Measurements from ENCODE around the gene IL36B.

Gene IL36B

DNA sequence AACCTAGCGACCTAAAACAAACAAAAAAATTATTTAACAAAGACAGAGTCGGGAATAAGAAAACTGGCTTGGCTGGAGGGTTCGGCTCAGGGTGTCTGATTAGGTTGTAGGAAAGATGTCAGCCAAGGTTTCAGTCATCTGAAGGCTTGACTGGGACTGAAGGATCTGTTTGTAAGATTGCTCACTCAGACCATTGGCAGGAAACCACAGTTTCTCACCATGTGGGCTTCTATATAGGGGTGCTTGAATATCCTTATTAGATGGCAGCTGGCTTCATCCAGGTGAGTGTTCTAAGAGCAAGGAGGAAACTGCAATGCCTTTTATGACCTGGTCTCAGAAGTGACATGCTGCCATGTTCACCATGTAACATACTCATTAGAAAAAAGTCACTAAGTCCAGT lies 999 bp upstream of the IL36B start:
- Histone ChIP-seq H3K36me3 (ENCODE audit: control insufficient read depth, insufficient read depth, low read length) (no peaks in the 10 kb centered on the region), H3K27me3 (ENCODE audit: control insufficient read depth, insufficient read depth, low read length) (no peaks in the 10 kb centered on the region), H3K27ac (ENCODE audit: low read length) (no peak overlapping the region), H3K4me1 (ENCODE audit: control insufficient read depth, insufficient read depth, low read length) (no peaks in the 10 kb centered on the region), H3K9me3 (ENCODE audit: control insufficient read depth, insufficient read depth, low read length) (peaks cover 4% of the 10 kb centered on the region), H3K4me3 (ENCODE audit: low read length) (no peak overlapping the region)
- no peak for DNase-seq (ENCODE audit: low read depth, low spot score)
- no CpG with 5 or more reads among the region's 3 CpGs for WGBS (ENCODE audit: insufficient coverage, insufficient read length)

- peaks cover 4% of the 10 kb centered on the region for H3K9me3 ChIP-seq (ENCODE audit: control insufficient read depth, insufficient read depth, low read length)
- no peak for DNase-seq (ENCODE audit: low read depth, low spot score)
- H3K4me1 ChIP-seq (ENCODE audit: control insufficient read depth, insufficient read depth, low read length) = no peaks in the 10 kb centered on the region
- no CpG with 5 or more reads among the region's 38 CpGs for WGBS (ENCODE audit: insufficient coverage, insufficient read length)
- H3K4me3 ChIP-seq (ENCODE audit: low read length) = no peak overlapping the region
- no peaks in the 10 kb centered on the region for H3K27me3 ChIP-seq (ENCODE audit: control insufficient read depth, insufficient read depth, low read length)
- no peaks in the 10 kb centered on the region for H3K36me3 ChIP-seq (ENCODE audit: control insufficient read depth, insufficient read depth, low read length)
- H3K27ac ChIP-seq (ENCODE audit: low read length) = no peak overlapping the region
Observed at GRCh38 chr2:113050921-113051895, 1.5 kb downstream of the IL36B start.

DNA sequence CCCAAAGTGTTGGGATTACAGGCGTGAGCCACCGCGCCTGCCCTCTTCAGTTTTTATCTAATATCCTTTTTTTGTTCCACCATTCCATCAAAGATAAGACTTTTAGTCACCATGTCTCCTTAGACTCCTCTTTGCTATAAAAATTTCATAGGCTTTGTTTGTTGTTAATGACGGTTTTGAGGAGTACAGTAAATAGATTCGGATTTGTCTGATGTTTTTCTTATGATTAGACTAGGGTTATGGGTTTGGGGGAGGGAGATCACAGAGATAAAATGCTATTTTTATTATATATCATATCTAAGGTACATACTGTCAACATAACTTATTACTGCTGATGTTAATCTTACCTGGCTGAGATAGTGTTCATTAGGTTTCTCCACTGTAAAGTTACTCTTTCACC lies 6.2 kb downstream of the IL36B start:
- H3K36me3 ChIP-seq (ENCODE audit: control insufficient read depth, insufficient read depth, low read length) = no peaks in the 10 kb centered on the region
- WGBS (ENCODE audit: insufficient coverage, insufficient read length) = no CpG with 5 or more reads among the region's 5 CpGs
- H3K4me1 ChIP-seq (ENCODE audit: control insufficient read depth, insufficient read depth, low read length) = no peaks in the 10 kb centered on the region
- H3K27ac ChIP-seq (ENCODE audit: low read length) = no peak overlapping the region
- no peaks in the 10 kb centered on the region for H3K27me3 ChIP-seq (ENCODE audit: control insufficient read depth, insufficient read depth, low read length)
- H3K9me3 ChIP-seq (ENCODE audit: control insufficient read depth, insufficient read depth, low read length) = no peaks in the 10 kb centered on the region; the same call in 1 of the 2 replicates
- DNase-seq (ENCODE audit: low read depth, low spot score) = no peak
- no peak overlapping the region for H3K4me3 ChIP-seq (ENCODE audit: low read length)

DNA sequence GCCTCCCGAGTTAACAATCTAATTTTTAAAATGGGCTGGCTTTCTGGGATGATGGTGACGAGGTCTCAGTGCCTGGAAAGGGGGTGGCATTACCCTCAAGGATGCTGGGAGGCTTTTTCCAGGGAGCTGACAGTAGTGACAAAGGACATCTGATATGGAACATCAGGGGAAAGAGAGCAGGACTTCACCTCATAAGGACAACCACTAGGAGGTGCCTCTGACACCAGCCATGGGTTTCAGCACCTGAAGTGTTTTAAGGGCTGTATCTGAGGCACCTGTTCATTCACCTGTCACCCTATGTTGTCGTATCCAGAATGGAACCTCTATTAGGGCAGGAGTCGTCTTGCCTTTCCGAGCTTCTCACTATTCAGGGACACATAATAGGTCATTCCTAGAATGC lies 10.8 kb downstream of the IL36B start:
- no peak for DNase-seq (ENCODE audit: low read depth, low spot score)
- Histone ChIP-seq H3K27ac (ENCODE audit: low read length) (no peak overlapping the region), H3K4me3 (ENCODE audit: low read length) (no peak overlapping the region), H3K4me1 (ENCODE audit: control insufficient read depth, insufficient read depth, low read length) (no peaks in the 10 kb centered on the region), H3K9me3 (ENCODE audit: control insufficient read depth, insufficient read depth, low read length) (no peaks in the 10 kb centered on the region), H3K27me3 (ENCODE audit: control insufficient read depth, insufficient read depth, low read length) (no peaks in the 10 kb centered on the region), H3K36me3 (ENCODE audit: control insufficient read depth, insufficient read depth, low read length) (no peaks in the 10 kb centered on the region)
- WGBS (ENCODE audit: insufficient coverage, insufficient read length) = no CpG with 5 or more reads among the region's 5 CpGs

GRCh38 chr2:113039719-113040118 lies 12.9 kb downstream of the IL36B start:
- Histone ChIP-seq H3K4me1 (ENCODE audit: control insufficient read depth, insufficient read depth, low read length) (no peaks in the 10 kb centered on the region), H3K4me3 (ENCODE audit: low read length) (no peak overlapping the region), H3K27me3 (ENCODE audit: control insufficient read depth, insufficient read depth, low read length) (no peaks in the 10 kb centered on the region), H3K36me3 (ENCODE audit: control insufficient read depth, insufficient read depth, low read length) (no peaks in the 10 kb centered on the region), H3K9me3 (ENCODE audit: control insufficient read depth, insufficient read depth, low read length) (no peaks in the 10 kb centered on the region), H3K27ac (ENCODE audit: low read length) (no peak overlapping the region)
- WGBS (ENCODE audit: insufficient coverage, insufficient read length) = no CpG with 5 or more reads among the region's 5 CpGs
- DNase-seq (ENCODE audit: low read depth, low spot score) = no peak

DNA sequence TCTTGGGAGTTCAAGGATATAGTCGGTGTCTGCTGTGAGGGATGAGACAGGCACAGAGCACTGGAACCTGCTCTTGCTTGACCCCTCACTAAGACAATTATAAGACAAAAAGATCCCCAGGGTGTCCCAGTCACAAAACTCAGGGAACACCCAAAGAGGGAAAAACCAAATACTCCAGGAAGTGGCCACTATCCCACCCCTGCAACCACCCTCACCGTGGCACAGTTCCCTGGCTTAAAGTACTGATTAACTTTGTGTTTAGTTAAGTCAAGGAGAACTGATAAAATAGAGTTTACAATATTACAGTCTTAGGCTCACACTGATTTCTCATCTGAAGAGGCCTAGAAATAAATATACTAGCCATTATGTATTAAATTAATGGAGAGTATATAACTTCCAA lies 13.5 kb downstream of the IL36B start:
- no peak overlapping the region for H3K27ac ChIP-seq (ENCODE audit: low read length)
- no peaks in the 10 kb centered on the region for H3K4me1 ChIP-seq (ENCODE audit: control insufficient read depth, insufficient read depth, low read length)
- no peaks in the 10 kb centered on the region for H3K27me3 ChIP-seq (ENCODE audit: control insufficient read depth, insufficient read depth, low read length)
- H3K9me3 ChIP-seq (ENCODE audit: control insufficient read depth, insufficient read depth, low read length) = no peaks in the 10 kb centered on the region
- no peak for DNase-seq (ENCODE audit: low read depth, low spot score)
- H3K36me3 ChIP-seq (ENCODE audit: control insufficient read depth, insufficient read depth, low read length) = no peaks in the 10 kb centered on the region
- WGBS (ENCODE audit: insufficient coverage, insufficient read length) = no CpG with 5 or more reads among the region's 2 CpGs
- no peak overlapping the region for H3K4me3 ChIP-seq (ENCODE audit: low read length)

GRCh38 chr2:113038291-113038690 lies 14.4 kb downstream of the IL36B start:
- Histone ChIP-seq H3K9me3 (ENCODE audit: control insufficient read depth, insufficient read depth, low read length) (no peaks in the 10 kb centered on the region), H3K4me1 (ENCODE audit: control insufficient read depth, insufficient read depth, low read length) (no peaks in the 10 kb centered on the region), H3K27ac (ENCODE audit: low read length) (no peak overlapping the region), H3K4me3 (ENCODE audit: low read length) (no peak overlapping the region), H3K36me3 (ENCODE audit: control insufficient read depth, insufficient read depth, low read length) (no peaks in the 10 kb centered on the region), H3K27me3 (ENCODE audit: control insufficient read depth, insufficient read depth, low read length) (no peaks in the 10 kb centered on the region)
- WGBS (ENCODE audit: insufficient coverage, insufficient read length) = no CpG with 5 or more reads among the region's 3 CpGs
- DNase-seq (ENCODE audit: low read depth, low spot score) = no peak

GRCh38 chr2:113036763-113037162 lies 15.9 kb downstream of the IL36B start:
- Histone ChIP-seq H3K4me1 (ENCODE audit: control insufficient read depth, insufficient read depth, low read length) (no peaks in the 10 kb centered on the region), H3K4me3 (ENCODE audit: low read length) (no peak overlapping the region), H3K27me3 (ENCODE audit: control insufficient read depth, insufficient read depth, low read length) (no peaks in the 10 kb centered on the region), H3K27ac (ENCODE audit: low read length) (no peak overlapping the region), H3K9me3 (ENCODE audit: control insufficient read depth, insufficient read depth, low read length) (no peaks in the 10 kb centered on the region), H3K36me3 (ENCODE audit: control insufficient read depth, insufficient read depth, low read length) (no peaks in the 10 kb centered on the region)
- DNase-seq (ENCODE audit: low read depth, low spot score) = no peak
- WGBS (ENCODE audit: insufficient coverage, insufficient read length) = no CpG with 5 or more reads among the region's 9 CpGs

GRCh38 chr2:113034016-113034415 lies 18.7 kb downstream of the IL36B start:
- no peaks in the 10 kb centered on the region for H3K9me3 ChIP-seq (ENCODE audit: control insufficient read depth, insufficient read depth, low read length)
- no peak for DNase-seq (ENCODE audit: low read depth, low spot score)
- H3K27ac ChIP-seq (ENCODE audit: low read length) = no peak overlapping the region
- no peak overlapping the region for H3K4me3 ChIP-seq (ENCODE audit: low read length)
- no peaks in the 10 kb centered on the region for H3K4me1 ChIP-seq (ENCODE audit: control insufficient read depth, insufficient read depth, low read length)
- H3K36me3 ChIP-seq (ENCODE audit: control insufficient read depth, insufficient read depth, low read length) = no peaks in the 10 kb centered on the region
- WGBS (ENCODE audit: insufficient coverage, insufficient read length) = no CpG with 5 or more reads among the region's 3 CpGs
- H3K27me3 ChIP-seq (ENCODE audit: control insufficient read depth, insufficient read depth, low read length) = no peaks in the 10 kb centered on the region

- Histone ChIP-seq H3K36me3 (ENCODE audit: control insufficient read depth, insufficient read depth, low read length) (no peaks in the 10 kb centered on the region), H3K4me1 (ENCODE audit: control insufficient read depth, insufficient read depth, low read length) (no peaks in the 10 kb centered on the region; the same call in 1 of the 2 replicates), H3K9me3 (ENCODE audit: control insufficient read depth, insufficient read depth, low read length) (no peaks in the 10 kb centered on the region), H3K27me3 (ENCODE audit: control insufficient read depth, insufficient read depth, low read length) (no peaks in the 10 kb centered on the region), H3K4me3 (ENCODE audit: low read length) (no peak overlapping the region), H3K27ac (ENCODE audit: low read length) (no peak overlapping the region)
- no peak for DNase-seq (ENCODE audit: low read depth, low spot score)
- WGBS (ENCODE audit: insufficient coverage, insufficient read length) = no CpG with 5 or more reads among the region's 1 CpG
Observed at GRCh38 chr2:113032737-113033136, 19.9 kb downstream of the IL36B start.

DNA sequence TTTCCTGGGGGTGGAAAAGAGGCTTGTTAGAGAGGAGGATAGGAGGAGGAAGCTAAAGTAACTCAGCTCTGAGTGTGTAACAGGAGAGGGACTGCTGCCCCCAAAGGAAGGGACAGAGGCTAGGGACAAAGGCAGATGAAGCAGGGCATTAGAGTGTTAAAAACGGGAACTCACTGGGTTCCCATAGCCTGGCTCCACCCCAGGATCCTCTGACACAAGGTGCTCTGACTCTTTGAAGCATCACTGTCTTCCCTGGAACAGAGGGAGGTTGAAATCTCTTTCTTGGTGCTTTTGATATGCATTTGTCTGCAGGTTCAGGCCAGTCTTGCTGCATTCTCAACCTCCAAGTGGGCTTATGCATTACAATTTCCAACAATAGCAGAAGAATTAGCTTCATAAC lies 24.6 kb downstream of the IL36B start:
- Histone ChIP-seq H3K4me1 (ENCODE audit: control insufficient read depth, insufficient read depth, low read length) (no peaks in the 10 kb centered on the region; the same call in 1 of the 2 replicates), H3K36me3 (ENCODE audit: control insufficient read depth, insufficient read depth, low read length) (no peaks in the 10 kb centered on the region), H3K9me3 (ENCODE audit: control insufficient read depth, insufficient read depth, low read length) (no peaks in the 10 kb centered on the region), H3K27ac (ENCODE audit: low read length) (no peak overlapping the region), H3K27me3 (ENCODE audit: control insufficient read depth, insufficient read depth, low read length) (no peaks in the 10 kb centered on the region), H3K4me3 (ENCODE audit: low read length) (no peak overlapping the region)
- no CpG with 5 or more reads among the region's 1 CpG for WGBS (ENCODE audit: insufficient coverage, insufficient read length)
- no peak for DNase-seq (ENCODE audit: low read depth, low spot score)

Measured in iPS DF 6.9 (cell line).